Neutrophil (primary cell): ENCODE results near the gene ANTXR2.

Experiments used
- H3K27ac ChIP-seq: fragments of 200-600 bp; sonication (generic); 2 replicates; pipeline ENCODE4 v1.5.1; 2016; ENCODE audit warnings: mild to moderate bottlenecking, moderate library complexity
- H3K27me3 ChIP-seq: fragments of 200-600 bp; sonication (generic); 2 replicates; pipeline ENCODE4 v1.6.0; 2016; ENCODE audit warnings: mild to moderate bottlenecking
- H3K36me3 ChIP-seq: fragments of 200-600 bp; sonication (generic); 2 replicates; pipeline ENCODE4 v1.5.1; 2017
- H3K4me1 ChIP-seq, 2 experiments: fragments of 200-600 bp in 1 of 2; sonication (generic) in 1 of 2; 1 replicate in 1 of 2; 2 replicates in 1 of 2; pipeline versions ENCODE4 v1.5.1 to v1.6.1; 2013 to 2016; ENCODE audit warnings: low read depth in 1 of 2, low read length in 1 of 2, mild to moderate bottlenecking in 1 of 2, moderate library complexity in 1 of 2; ENCODE audit not compliant: control insufficient read depth in 1 of 2, insufficient read depth in 1 of 2
- H3K4me3 ChIP-seq, 2 experiments: fragments of 200-600 bp in 1 of 2; sonication (generic) in 1 of 2; 1 replicate in 1 of 2; 2 replicates in 1 of 2; pipeline ENCODE4 v1.5.1; 2013 to 2016; ENCODE audit warnings: low read depth in 1 of 2, low read length in 1 of 2, mild to moderate bottlenecking in 1 of 2, moderate library complexity in 1 of 2
- H3K9me3 ChIP-seq: fragments of 200-600 bp; sonication (generic); 2 replicates; pipeline ENCODE4 v1.5.1; 2016
- TF ChIP-seq, protein P1 (sequence below): fragments of 200-600 bp; sonication (generic); IDR thresholded peaks from 2 replicates; pipeline ENCODE4 v1.5.1; 2016; ENCODE audit warnings: antibody characterized with exemption

The ANTXR2 gene

DNA sequence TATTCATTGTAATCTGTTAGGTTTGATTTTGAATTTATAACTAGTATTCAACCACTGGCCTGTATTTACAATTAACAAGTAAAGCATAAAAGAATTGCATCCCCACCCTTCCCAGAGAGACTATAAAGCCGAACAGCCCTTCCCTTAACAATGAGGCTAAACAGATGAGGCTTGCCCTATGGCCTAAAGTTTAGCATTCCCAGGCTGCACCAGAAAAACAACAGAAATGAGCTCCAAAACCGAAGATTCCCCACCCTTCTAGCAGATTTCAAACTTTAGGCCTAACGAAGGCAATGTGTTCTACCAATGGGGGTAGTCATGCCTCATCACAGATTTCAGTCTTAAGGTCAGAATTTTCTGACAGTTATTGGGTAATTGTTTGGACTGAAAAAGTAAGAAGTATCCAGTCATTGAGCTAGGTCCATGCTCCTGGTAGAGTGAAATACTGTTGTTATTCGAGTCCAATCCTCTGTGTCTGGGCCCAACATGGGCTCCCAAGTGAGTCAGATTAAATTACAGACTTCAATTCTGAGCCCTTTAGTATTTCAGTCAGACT lies 197.6 kb downstream of the ANTXR2 start:
- Histone ChIP-seq H3K9me3 (no peaks in the 10 kb centered on the region), H3K4me1 (no peaks in the 10 kb centered on the region), H3K36me3 (no peaks in the 10 kb centered on the region), H3K4me3 (no peak overlapping the region), H3K27me3 (no peaks in the 10 kb centered on the region), H3K27ac (no peak overlapping the region)
- TF ChIP-seq, protein P1, sequence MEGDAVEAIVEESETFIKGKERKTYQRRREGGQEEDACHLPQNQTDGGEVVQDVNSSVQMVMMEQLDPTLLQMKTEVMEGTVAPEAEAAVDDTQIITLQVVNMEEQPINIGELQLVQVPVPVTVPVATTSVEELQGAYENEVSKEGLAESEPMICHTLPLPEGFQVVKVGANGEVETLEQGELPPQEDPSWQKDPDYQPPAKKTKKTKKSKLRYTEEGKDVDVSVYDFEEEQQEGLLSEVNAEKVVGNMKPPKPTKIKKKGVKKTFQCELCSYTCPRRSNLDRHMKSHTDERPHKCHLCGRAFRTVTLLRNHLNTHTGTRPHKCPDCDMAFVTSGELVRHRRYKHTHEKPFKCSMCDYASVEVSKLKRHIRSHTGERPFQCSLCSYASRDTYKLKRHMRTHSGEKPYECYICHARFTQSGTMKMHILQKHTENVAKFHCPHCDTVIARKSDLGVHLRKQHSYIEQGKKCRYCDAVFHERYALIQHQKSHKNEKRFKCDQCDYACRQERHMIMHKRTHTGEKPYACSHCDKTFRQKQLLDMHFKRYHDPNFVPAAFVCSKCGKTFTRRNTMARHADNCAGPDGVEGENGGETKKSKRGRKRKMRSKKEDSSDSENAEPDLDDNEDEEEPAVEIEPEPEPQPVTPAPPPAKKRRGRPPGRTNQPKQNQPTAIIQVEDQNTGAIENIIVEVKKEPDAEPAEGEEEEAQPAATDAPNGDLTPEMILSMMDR, result no peak

- TF ChIP-seq, protein P1, result no peak
Measured at GRCh38 chr4:79874197-79874596, 198.8 kb downstream of the ANTXR2 start.

GRCh38 chr4:79872738-79873137 lies 200.3 kb downstream of the ANTXR2 start:
- H3K9me3 ChIP-seq, result no peaks in the 10 kb centered on the region
- no peaks in the 10 kb centered on the region for H3K36me3 ChIP-seq
- no peak overlapping the region for H3K4me3 ChIP-seq
- no peaks in the 10 kb centered on the region for H3K27me3 ChIP-seq
- no peaks in the 10 kb centered on the region for H3K4me1 ChIP-seq
- TF ChIP-seq, protein P1, result no peak
- H3K27ac ChIP-seq, result no peak overlapping the region

More at GRCh38 chr4:79874197-79874596, 198.8 kb downstream of the ANTXR2 start:
- no peaks in the 10 kb centered on the region for H3K9me3 ChIP-seq
- no peak overlapping the region for H3K27ac ChIP-seq
- no peaks in the 10 kb centered on the region for H3K36me3 ChIP-seq
- no peaks in the 10 kb centered on the region for H3K27me3 ChIP-seq
- no peak overlapping the region for H3K4me3 ChIP-seq
- H3K4me1 ChIP-seq, result no peaks in the 10 kb centered on the region

- no peak overlapping the region for H3K4me3 ChIP-seq
- H3K36me3 ChIP-seq, result no peaks in the 10 kb centered on the region
- peaks cover 2% of the 10 kb centered on the region for H3K27me3 ChIP-seq
- no peak overlapping the region for H3K27ac ChIP-seq
- TF ChIP-seq, protein P1, result no peak
- no peaks in the 10 kb centered on the region for H3K4me1 ChIP-seq
- H3K9me3 ChIP-seq, result no peaks in the 10 kb centered on the region
Measured at GRCh38 chr4:79871961-79872360, 201.1 kb downstream of the ANTXR2 start.

DNA sequence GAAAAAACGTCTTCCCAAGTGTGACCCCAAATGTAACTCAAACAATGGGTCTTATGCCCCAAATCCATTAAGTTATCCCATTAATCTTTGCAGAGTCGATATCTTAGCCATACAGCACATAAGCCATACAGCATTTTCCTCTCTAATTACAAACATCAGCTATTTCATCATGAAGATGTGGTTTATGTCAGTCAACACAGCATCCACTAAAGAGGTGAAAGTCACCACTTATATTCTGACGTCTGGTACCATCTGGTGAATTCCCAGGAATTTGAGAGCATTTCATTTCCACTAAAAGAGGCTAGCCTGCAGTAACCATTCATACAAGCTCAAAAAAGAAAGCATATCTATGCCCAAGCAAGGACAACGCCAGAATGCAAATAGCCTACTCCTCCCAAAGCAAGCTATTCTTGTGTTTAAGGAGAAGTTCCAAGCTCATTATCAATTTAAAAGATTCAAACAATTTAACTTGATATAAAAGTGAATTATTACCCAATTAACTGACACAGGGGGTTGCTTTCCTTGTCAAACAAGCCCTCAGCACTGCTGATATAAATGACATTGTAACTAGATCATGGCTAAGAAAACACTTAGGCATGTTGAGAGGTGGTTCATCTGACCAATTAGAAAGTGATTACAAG lies 203.3 kb downstream of the ANTXR2 start:
- Histone ChIP-seq H3K4me3 (no peak overlapping the region), H3K27ac (no peak overlapping the region), H3K9me3 (no peaks in the 10 kb centered on the region), H3K27me3 (peaks cover 8% of the 10 kb centered on the region), H3K36me3 (no peaks in the 10 kb centered on the region), H3K4me1 (no peaks in the 10 kb centered on the region)
- TF ChIP-seq, protein P1, result no peak
